ENCODE results near the gene ZNF560.

DNA sequence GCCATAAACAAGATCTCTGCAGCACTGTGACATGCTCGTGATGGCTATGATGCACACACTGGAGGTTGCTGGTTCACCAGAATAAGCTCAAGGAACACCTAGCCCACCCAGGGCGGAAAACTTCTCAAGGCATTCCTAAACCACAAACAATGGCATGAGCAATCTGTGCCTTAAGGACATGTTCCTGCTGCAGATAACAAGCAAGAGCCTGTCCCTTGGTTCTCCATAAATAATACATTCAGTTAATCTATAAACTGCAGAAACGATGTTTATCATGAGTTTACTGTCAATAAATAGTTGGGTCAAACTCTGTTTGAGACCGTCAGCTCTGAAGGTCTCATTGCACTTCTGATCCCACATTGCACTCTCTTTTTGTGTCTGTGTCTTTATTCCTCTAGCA, 44.5 kb downstream of the ZNF560 start:
- TF ChIP-seq EZH2 (IDR thresholded peaks at IDR 0.05; ENCODE audit: insufficient read depth, poor library complexity, severe bottlenecking): no peak
- TF ChIP-seq EZH2phosphoT487 (IDR thresholded peaks at IDR 0.05; ENCODE audit: insufficient read depth, low read depth): no peak

All from GM23248 (cell line).